CD14-positive monocyte (primary cell): ENCODE results near the gene MYORG. TPM values are rescaled to one million over a fixed set of nuclear protein-coding genes. Genes with fewer than 3 reads are reported as not detected.

Source experiments
- DNase-seq, 3 donors: peaks; one replicate each; pipeline ENCODE4 v3.0.0-alpha.2; 2011 to 2022
- H2AFZ ChIP-seq: 2 replicates; pipeline ENCODE4 v1.6.0; 2012; ENCODE audit warnings: mild to moderate bottlenecking, low read depth, low read length, inconsistent platforms; ENCODE audit not compliant: insufficient read depth, poor library complexity, severe bottlenecking
- H3K27ac ChIP-seq, 2 donors: 1 replicate in 1 of 2; 2 replicates in 1 of 2; pipeline ENCODE4 v1.5.1; 2012 to 2013; ENCODE audit warnings: low read length in 2 of 2, control low read depth in 1 of 2, inconsistent platforms in 1 of 2, low read depth in 1 of 2, mild to moderate bottlenecking in 1 of 2
- H3K27me3 ChIP-seq, 2 donors: one replicate each; pipeline versions ENCODE4 v1.6.0 to v1.6.1; 2011 to 2013; ENCODE audit warnings: low read length in 2 of 2; ENCODE audit not compliant: control insufficient read depth in 2 of 2, insufficient read depth in 2 of 2
- H3K36me3 ChIP-seq, 2 donors: replicated peaks in 1 of 2; 1 replicate in 1 of 2; 2 replicates in 1 of 2; pipeline versions ENCODE4 v1.5.1 to v1.6.1; 2012 to 2013; ENCODE audit warnings: low read length in 2 of 2, control low read depth in 1 of 2, inconsistent platforms in 1 of 2, mild to moderate bottlenecking in 1 of 2; ENCODE audit not compliant: insufficient read depth in 2 of 2, control insufficient read depth in 1 of 2
- H3K4me1 ChIP-seq, 2 donors: 1 replicate in 1 of 2; 2 replicates in 1 of 2; pipeline versions ENCODE4 v1.5.1 to v1.6.1; 2012 to 2013; ENCODE audit warnings: low read length in 2 of 2, control low read depth in 1 of 2, inconsistent platforms in 1 of 2, mild to moderate bottlenecking in 1 of 2, moderate library complexity in 1 of 2; ENCODE audit not compliant: insufficient read depth in 2 of 2, control insufficient read depth in 1 of 2
- H3K4me2 ChIP-seq: replicated peaks from 2 replicates; pipeline ENCODE3; 2012; ENCODE audit warnings: low read length, moderate library complexity, mild to moderate bottlenecking; ENCODE audit not compliant: poor library complexity, severe bottlenecking; ENCODE audit errors: extremely low read depth
- H3K4me3 ChIP-seq, 3 experiments: fragments of 200-600 bp in 1 of 3; sonication (generic) in 1 of 3; replicated peaks in 1 of 3; 1 replicate in 2 of 3; 2 replicates in 1 of 3; pipeline ENCODE4 v1.5.1; 2011 to 2013; ENCODE audit warnings: low read length in 3 of 3, mild to moderate bottlenecking in 3 of 3, control low read depth in 2 of 3, low read depth in 2 of 3, inconsistent platforms in 1 of 3, moderate library complexity in 1 of 3
- H3K79me2 ChIP-seq: 2 replicates; pipeline ENCODE4 v1.6.0; 2012; ENCODE audit warnings: mild to moderate bottlenecking, control low read depth, inconsistent platforms, low read length, moderate library complexity; ENCODE audit not compliant: insufficient read depth
- H3K9ac ChIP-seq: 2 replicates; pipeline ENCODE4 v1.6.0; 2017; ENCODE audit warnings: low read length, mild to moderate bottlenecking; ENCODE audit not compliant: insufficient read depth, poor library complexity, severe bottlenecking
- H3K9me3 ChIP-seq, 2 donors: replicated peaks in 1 of 2; 1 replicate in 1 of 2; 2 replicates in 1 of 2; pipeline versions ENCODE4 v1.5.1 to v1.6.1; 2012 to 2013; ENCODE audit warnings: low read length in 2 of 2, control low read depth in 1 of 2; ENCODE audit not compliant: control insufficient read depth in 1 of 2, insufficient read depth in 1 of 2
- H4K20me1 ChIP-seq: 2 replicates; pipeline ENCODE4 v1.6.0; 2012; ENCODE audit warnings: mild to moderate bottlenecking, low read length, control low read depth, moderate library complexity; ENCODE audit not compliant: insufficient read depth
- H3K27ac Mint-ChIP-seq, 7 donors: one replicate each; pipeline ENCODE4 v1.8.0; 2020; ENCODE audit warnings: mild to moderate bottlenecking in 7 of 7, mixed read lengths in 7 of 7, moderate library complexity in 6 of 7, inconsistent platforms in 2 of 7
- H3K27me3 Mint-ChIP-seq, 3 donors: one replicate each; pipeline ENCODE4 v1.8.0; 2021 to 2022; ENCODE audit warnings: low read depth in 3 of 3, mild to moderate bottlenecking in 3 of 3, mixed read lengths in 3 of 3, moderate library complexity in 3 of 3, inconsistent platforms in 1 of 3
- H3K36me3 Mint-ChIP-seq, 2 donors: one replicate each; pipeline ENCODE4 v1.8.0; 2020; ENCODE audit warnings: mixed read lengths in 2 of 2, inconsistent platforms in 1 of 2, mild to moderate bottlenecking in 1 of 2
- H3K4me1 Mint-ChIP-seq: one replicate; pipeline ENCODE4 v1.8.0; 2020; ENCODE audit warnings: mild to moderate bottlenecking, mixed read lengths
- H3K4me3 Mint-ChIP-seq, 2 donors: one replicate each; pipeline ENCODE4 v1.8.0; 2020; ENCODE audit warnings: mild to moderate bottlenecking in 2 of 2, mixed read lengths in 2 of 2, moderate library complexity in 1 of 2
- H3K9me3 Mint-ChIP-seq, 7 donors: one replicate each; pipeline ENCODE4 v1.8.0; 2020 to 2022; ENCODE audit warnings: mixed read lengths in 7 of 7, mild to moderate bottlenecking in 6 of 7, moderate library complexity in 6 of 7, inconsistent platforms in 2 of 7
- WGBS: methylation state at CpG from one replicate; pipeline ENCODE4 v1.1.5; 2013; ENCODE audit warnings: missing lambda C conversion rate; ENCODE audit not compliant: insufficient coverage; 5-methylcytosine and 5-hydroxymethylcytosine counted together
- intact Hi-C, 2 donors: fragments of 100-400 bp; cut with micrococcal nuclease; formaldehyde crosslinking; loops; one replicate each; pipeline versions ENCODE4 v1.15.0 to v1.15.1; 2023
- polyA plus RNA-seq, 3 donors: library from polyadenylated mRNA; depleted of rRNA in 1 of 3; unstranded in 2 of 3; stranded (reverse) in 1 of 3; fragments of 300-500 nt in 2 of 3; fragments of >200 nt in 1 of 3; fragmentation: Illumina TruSeq in 2 of 3; gene quantifications; 1 replicate in 2 of 3; 2 replicates in 1 of 3; pipeline ENCODE4 v1.2.3, GENCODE V29; 2012 to 2021
- TF ChIP-seq, protein P1 (sequence below): fragments of 200-600 bp; IDR thresholded peaks from one replicate; pipeline ENCODE4 v1.8.0; 2022; ENCODE audit warnings: antibody characterized with exemption, mild to moderate bottlenecking

MYORG gene
- polyA plus RNA-seq, 3 donors = 0.01 to 0.05 TPM; not detected in 1

DNA sequence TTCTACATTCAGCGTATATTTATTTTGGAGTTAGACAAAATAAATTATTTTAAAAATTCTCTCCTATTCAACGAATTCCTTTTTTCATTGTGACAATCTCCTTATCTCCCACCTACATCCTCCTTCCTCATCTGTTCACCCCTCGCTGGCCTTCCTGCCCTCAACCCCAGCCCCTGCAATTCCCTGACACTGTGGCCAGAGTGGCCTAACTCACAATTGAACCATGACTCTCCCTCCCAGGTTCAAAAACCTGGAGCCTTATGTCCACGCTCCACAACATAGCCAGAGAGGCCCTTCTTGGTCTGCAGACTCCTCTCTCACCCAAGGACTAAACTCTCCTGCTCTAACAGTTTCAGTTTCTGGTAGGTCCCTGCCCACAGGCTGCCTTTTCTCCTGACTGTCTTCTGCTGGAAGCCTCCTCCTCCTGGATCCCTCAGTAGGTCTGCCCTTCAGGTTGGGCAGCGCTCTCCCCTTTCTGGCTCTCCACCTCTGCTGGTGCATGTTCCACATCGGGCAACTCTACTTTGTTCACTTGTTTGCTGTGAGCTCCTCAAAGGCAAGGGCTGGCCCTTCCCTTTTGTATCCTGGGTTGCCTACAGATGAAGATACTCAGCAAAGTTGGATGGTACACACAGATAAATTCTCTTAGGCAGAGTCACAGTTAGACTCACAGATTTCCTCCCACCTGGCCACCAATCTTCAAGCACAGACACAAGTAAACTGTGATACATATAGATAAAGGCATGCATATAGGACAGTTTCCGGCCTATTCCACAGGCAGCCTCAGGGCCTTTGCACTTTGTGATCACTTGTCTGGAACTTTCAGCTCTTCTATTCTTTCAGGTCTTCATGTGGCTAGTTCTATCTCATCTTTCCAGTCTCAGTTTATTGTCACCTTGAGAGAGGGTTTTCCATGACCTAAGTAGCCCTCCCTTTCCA, 19.8 kb upstream of the MYORG start:
- Histone ChIP-seq H4K20me1 (no peaks in the 10 kb centered on the region), H2AFZ (no peak overlapping the region), H3K4me1 (no peaks in the 10 kb centered on the region), H3K27ac (no peak overlapping the region), H3K27me3 (peaks cover 0 to 11% of the 10 kb centered on the region in 2 donors), H3K4me3 (no peak overlapping the region), H3K36me3 (peaks cover 15 to 31% of the 10 kb centered on the region in 2 donors), H3K4me2 (no peak overlapping the region), H3K9ac (no peak overlapping the region), H3K79me2 (no peaks in the 10 kb centered on the region), H3K9me3 (no peaks in the 10 kb centered on the region)
- H3K9me3 Mint-ChIP-seq = peaks cover 0 to 5% (median 0%) of the 10 kb centered on the region in 7 donors
- no peak overlapping the region for H3K4me3 Mint-ChIP-seq
- H3K27me3 Mint-ChIP-seq = peaks cover 11 to 25% (median 14%) of the 10 kb centered on the region in 3 donors
- WGBS = 70% methylated on average over 4 of the region's 7 CpGs
- intact Hi-C loops = no loop called here
- TF ChIP-seq, protein P1, sequence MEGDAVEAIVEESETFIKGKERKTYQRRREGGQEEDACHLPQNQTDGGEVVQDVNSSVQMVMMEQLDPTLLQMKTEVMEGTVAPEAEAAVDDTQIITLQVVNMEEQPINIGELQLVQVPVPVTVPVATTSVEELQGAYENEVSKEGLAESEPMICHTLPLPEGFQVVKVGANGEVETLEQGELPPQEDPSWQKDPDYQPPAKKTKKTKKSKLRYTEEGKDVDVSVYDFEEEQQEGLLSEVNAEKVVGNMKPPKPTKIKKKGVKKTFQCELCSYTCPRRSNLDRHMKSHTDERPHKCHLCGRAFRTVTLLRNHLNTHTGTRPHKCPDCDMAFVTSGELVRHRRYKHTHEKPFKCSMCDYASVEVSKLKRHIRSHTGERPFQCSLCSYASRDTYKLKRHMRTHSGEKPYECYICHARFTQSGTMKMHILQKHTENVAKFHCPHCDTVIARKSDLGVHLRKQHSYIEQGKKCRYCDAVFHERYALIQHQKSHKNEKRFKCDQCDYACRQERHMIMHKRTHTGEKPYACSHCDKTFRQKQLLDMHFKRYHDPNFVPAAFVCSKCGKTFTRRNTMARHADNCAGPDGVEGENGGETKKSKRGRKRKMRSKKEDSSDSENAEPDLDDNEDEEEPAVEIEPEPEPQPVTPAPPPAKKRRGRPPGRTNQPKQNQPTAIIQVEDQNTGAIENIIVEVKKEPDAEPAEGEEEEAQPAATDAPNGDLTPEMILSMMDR = no peak
- DNase-seq = no peak
- no peak overlapping the region for H3K27ac Mint-ChIP-seq
- peaks cover 15 to 27% of the 10 kb centered on the region in 2 donors for H3K36me3 Mint-ChIP-seq
- H3K4me1 Mint-ChIP-seq = no peaks in the 10 kb centered on the region

DNA sequence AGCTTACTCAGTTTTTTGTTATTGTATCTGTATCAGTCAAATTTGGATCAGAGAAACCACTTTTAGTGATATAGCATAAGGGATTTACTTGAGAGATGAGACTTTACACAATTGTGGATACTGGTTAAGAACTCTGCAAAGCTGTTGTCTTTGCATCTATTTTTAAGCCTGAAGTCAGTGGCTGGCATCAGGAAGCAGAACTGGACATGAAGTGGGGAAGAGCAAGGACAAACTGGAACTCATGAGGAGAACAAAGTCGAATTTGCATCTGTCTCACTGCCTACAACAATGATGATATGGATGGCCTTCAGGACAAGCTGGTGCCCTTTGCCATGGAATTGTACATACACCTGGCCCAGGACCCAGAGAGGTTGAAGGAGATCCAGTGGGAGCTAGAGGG, 15.8 kb upstream of the MYORG start:
- Mint-ChIP-seq H3K9me3 (peaks cover 0 to 3% (median 0%) of the 10 kb centered on the region in 7 donors), H3K36me3 (no peaks in the 10 kb centered on the region), H3K4me3 (no peak overlapping the region), H3K4me1 (no peaks in the 10 kb centered on the region), H3K27me3 (peaks cover 21 to 33% (median 22%) of the 10 kb centered on the region in 3 donors), H3K27ac (no peak overlapping the region)
- intact Hi-C loops = no loop called here
- Histone ChIP-seq H3K27ac (no peak overlapping the region), H3K4me3 (no peak overlapping the region), H3K4me1 (no peaks in the 10 kb centered on the region), H3K9ac (no peak overlapping the region), H3K27me3 (peaks cover 0 to 22% of the 10 kb centered on the region in 2 donors), H3K36me3 (no peaks in the 10 kb centered on the region), H2AFZ (no peak overlapping the region), H3K79me2 (no peaks in the 10 kb centered on the region), H3K9me3 (no peaks in the 10 kb centered on the region), H4K20me1 (no peaks in the 10 kb centered on the region), H3K4me2 (no peak overlapping the region)
- no peak for DNase-seq
- TF ChIP-seq, protein P1 = no peak
- WGBS = 100% methylated on average over 1 of the region's 1 CpG
